HT1080 (cell line): Measurements from ENCODE around the gene RAB4B. TPM values are rescaled to one million over a fixed set of nuclear protein-coding genes. Genes with fewer than 3 reads are reported as not detected.
A peak's percentile ranks its signal among the peaks of the same experiment; 100 is the strongest.
"Not testable (repeated sequence)": the region's sequence is repeated elsewhere in the genome, so short reads cannot be mapped to it uniquely, and the experiment has no call there.

ENCODE experiments used
- DNase-seq: peaks from one replicate; pipeline ENCODE4 v3.0.0-alpha.2; 2015; ENCODE audit warnings: low read depth
- polyA plus RNA-seq, 2 experiments: library from polyadenylated mRNA; depleted of rRNA; stranded (reverse); fragments of >200 nt; gene quantifications; 2 replicates each; pipeline ENCODE4 v1.2.3, GENCODE V29; 2015
- total RNA-seq: library from RNA; depleted of rRNA; stranded (reverse); fragments of >200 nt; shearing (Covaris generic); gene quantifications from 2 replicates; pipeline ENCODE4 v1.2.3, GENCODE V29; 2014; rRNA removed

The RAB4B gene
- 9.2 and 10.6 TPM in 2 replicates for total RNA-seq
- 21.0 and 24.4 TPM in 2 replicates for polyA plus RNA-seq (2015; cell fraction: cytosol; rRNA removed)
- 17.4 and 18.9 TPM in 2 replicates for polyA plus RNA-seq (2015; cell fraction: nucleus; rRNA removed)

GRCh38 chr19:40777937-40778705 is at the start of gene RAB4B:
RAB4B (plus strand) TSS chr19:40778247; CDS start chr19:40778376, 129 bp downstream.
- DNase-seq = peak; percentile 100

GRCh38 chr19:40730065-40730464 is 48.0 kb upstream of the RAB4B start:
- DNase-seq = not testable (repeated sequence)

- DNase-seq = not testable (repeated sequence)
These were observed 45.7 kb upstream of the RAB4B start for GRCh38 chr19:40732304-40732703.

- no peak for DNase-seq
These were observed 44.9 kb upstream of the RAB4B start for GRCh38 chr19:40733149-40733548.

- no peak for DNase-seq
These were observed 42.9 kb upstream of the RAB4B start for GRCh38 chr19:40735013-40735771.

- DNase-seq = no peak
These were observed 41.4 kb upstream of the RAB4B start for GRCh38 chr19:40736661-40737060.

GRCh38 chr19:40737102-40737644 is 40.9 kb upstream of the RAB4B start:
- DNase-seq = no peak

- DNase-seq = no peak
These were observed 38.8 kb upstream of the RAB4B start for GRCh38 chr19:40739030-40739839.

GRCh38 chr19:40739871-40740703 is 38.0 kb upstream of the RAB4B start:
- no peak for DNase-seq

- no peak for DNase-seq
These were observed 37.3 kb upstream of the RAB4B start for GRCh38 chr19:40740747-40741146.

GRCh38 chr19:40741527-40742390 is 36.3 kb upstream of the RAB4B start:
- DNase-seq = no peak

- no peak for DNase-seq
These were observed 35.6 kb upstream of the RAB4B start for GRCh38 chr19:40742477-40742876.

GRCh38 chr19:40742886-40743285 is 35.2 kb upstream of the RAB4B start:
- no peak for DNase-seq

GRCh38 chr19:40743926-40744325 is 34.1 kb upstream of the RAB4B start:
- DNase-seq = no peak

- no peak for DNase-seq
These were observed 33.3 kb upstream of the RAB4B start for GRCh38 chr19:40744554-40745401.

- no peak for DNase-seq
These were observed 32.7 kb upstream of the RAB4B start for GRCh38 chr19:40745402-40745780.

- DNase-seq = no peak
These were observed 30.5 kb upstream of the RAB4B start for GRCh38 chr19:40747536-40747935.
